EH (cell line): ENCODE data around the gene NOP9.
"Not testable (repeated sequence)": the region's sequence is repeated elsewhere in the genome, so short reads cannot be mapped to it uniquely, and the experiment has no call there.

ENCODE experiments used
- DNase-seq: peaks from one replicate; pipeline ENCODE4 v3.0.0-alpha.2; 2015; ENCODE audit warnings: low read depth

The NOP9 gene

GRCh38 chr14:24353559-24354481 is 54.2 kb downstream of the NOP9 start:
- peak; percentile 70 for DNase-seq

GRCh38 chr14:24354482-24354825 is 54.8 kb downstream of the NOP9 start:
- DNase-seq: not testable (repeated sequence)

GRCh38 chr14:24355009-24355408 is 55.4 kb downstream of the NOP9 start:
- no peak for DNase-seq

GRCh38 chr14:24356208-24356607 is 56.6 kb downstream of the NOP9 start:
- DNase-seq: no peak
